IMR-90 (cell line): ENCODE results near the gene SHROOM3. TPM values are rescaled to one million over a fixed set of nuclear protein-coding genes. Genes with fewer than 3 reads are reported as not detected.

Experiments used
- ATAC-seq: fragments of 200-7000 bp; cut with Tn5 transposase; 2 replicates; pipeline ENCODE4 v1.9.1; 2020; ENCODE audit warnings: low read depth, mild to moderate bottlenecking, moderate library complexity
- BruUV-seq: library from RNA; stranded (reverse); fragments of 400-500 nt; replicated peaks from 2 replicates; lab custom pipeline; 2021; lab: Mats Ljungman, UMichigan
- CTCF ChIA-PET: fragments of 300-600 bp; formaldehyde crosslinking; extraction: SDS; loops from one replicate; lab custom pipeline; 2021; ENCODE audit warnings: antibody characterized with exemption; lab: Yijun Ruan, JAX
- POLR2A ChIA-PET: fragments of 300-600 bp; sonication (Branson Sonifier 250); formaldehyde crosslinking; loops from one replicate; lab custom pipeline; 2022; ENCODE audit warnings: antibody characterized with exemption; ENCODE audit not compliant: unreplicated experiment; lab: Charles Lee
- DNase-seq: peaks from one replicate; pipeline ENCODE4 v3.0.0; 2013
- H2AFZ ChIP-seq: replicated peaks from 2 replicates; pipeline ENCODE3; 2013; ENCODE audit warnings: low read length, mild to moderate bottlenecking; ENCODE audit not compliant: poor library complexity
- H2AK5ac ChIP-seq: 2 replicates; pipeline ENCODE4 v1.6.1; 2013; ENCODE audit warnings: low read depth, low read length, inconsistent platforms
- H2AK9ac ChIP-seq: replicated peaks from 2 replicates; pipeline ENCODE3; 2013; ENCODE audit warnings: mild to moderate bottlenecking, low read depth, low read length, moderate library complexity; ENCODE audit not compliant: poor library complexity
- H2BK120ac ChIP-seq: 2 replicates; pipeline ENCODE4 v1.6.1; 2013; ENCODE audit warnings: low read depth, low read length, inconsistent platforms
- H2BK15ac ChIP-seq: 3 replicates; pipeline ENCODE4 v1.6.1; 2013; ENCODE audit warnings: low read depth, low read length, inconsistent platforms
- H2BK20ac ChIP-seq: 2 replicates; pipeline ENCODE4 v1.6.1; 2013; ENCODE audit warnings: low read depth, mild to moderate bottlenecking, inconsistent platforms, low read length, moderate library complexity
- H2BK5ac ChIP-seq: 2 replicates; pipeline ENCODE4 v1.6.1; 2013; ENCODE audit warnings: mild to moderate bottlenecking, low read depth, low read length, inconsistent platforms; ENCODE audit not compliant: poor library complexity, severe bottlenecking
- H3K14ac ChIP-seq: replicated peaks from 2 replicates; pipeline ENCODE4 v1.6.1; 2013; ENCODE audit warnings: low read depth, low read length, inconsistent platforms
- H3K18ac ChIP-seq: 2 replicates; pipeline ENCODE4 v1.6.1; 2013; ENCODE audit warnings: low read depth, low read length, control low read depth
- H3K23ac ChIP-seq: 2 replicates; pipeline ENCODE4 v1.6.1; 2013; ENCODE audit warnings: low read depth, low read length, inconsistent platforms
- H3K27ac ChIP-seq: 2 replicates; pipeline ENCODE4 v1.5.1; 2013; ENCODE audit warnings: mild to moderate bottlenecking, control low read depth, low read length; ENCODE audit not compliant: insufficient read depth
- H3K27me3 ChIP-seq: 2 replicates; pipeline ENCODE4 v1.6.1; 2013; ENCODE audit warnings: low read length; ENCODE audit not compliant: control insufficient read depth, insufficient read depth
- H3K36me3 ChIP-seq: 2 replicates; pipeline ENCODE4 v1.6.1; 2013; ENCODE audit warnings: low read length, mixed read lengths; ENCODE audit not compliant: control insufficient read depth, insufficient read depth
- H3K4ac ChIP-seq: 2 replicates; pipeline ENCODE4 v1.6.1; 2013; ENCODE audit warnings: low read depth, low read length, inconsistent platforms
- H3K4me1 ChIP-seq: 2 replicates; pipeline ENCODE4 v1.6.1; 2013; ENCODE audit warnings: low read length, mixed read lengths; ENCODE audit not compliant: control insufficient read depth, insufficient read depth
- H3K4me2 ChIP-seq: 2 replicates; pipeline ENCODE4 v1.6.1; 2013; ENCODE audit warnings: low read depth, mild to moderate bottlenecking, control low read depth, low read length, moderate library complexity
- H3K4me3 ChIP-seq: 2 replicates; pipeline ENCODE4 v1.5.1; 2013; ENCODE audit warnings: low read depth, mild to moderate bottlenecking, control low read depth, low read length, moderate library complexity; ENCODE audit not compliant: insufficient read depth
- H3K56ac ChIP-seq: 2 replicates; pipeline ENCODE4 v1.6.1; 2013; ENCODE audit warnings: low read length, inconsistent platforms; ENCODE audit not compliant: insufficient read depth; ENCODE audit errors: extremely low read depth
- H3K79me1 ChIP-seq, 2 experiments: 2 replicates each; pipeline ENCODE4 v1.6.1; 2013; ENCODE audit warnings: low read length in 2 of 2, inconsistent platforms in 1 of 2, low read depth in 1 of 2
- H3K9ac ChIP-seq: 2 replicates; pipeline ENCODE4 v1.6.1; 2013; ENCODE audit warnings: low read depth, low read length, control low read depth
- H3K9me1 ChIP-seq: 2 replicates; pipeline ENCODE4 v1.6.1; 2013; ENCODE audit warnings: low read length, inconsistent platforms; ENCODE audit not compliant: insufficient read depth
- H3K9me3 ChIP-seq: 2 replicates; pipeline ENCODE4 v1.6.1; 2013; ENCODE audit warnings: low read length; ENCODE audit not compliant: control insufficient read depth, insufficient read depth
- H4K20me1 ChIP-seq: 2 replicates; pipeline ENCODE4 v1.6.1; 2013; ENCODE audit warnings: low read length, inconsistent platforms; ENCODE audit not compliant: insufficient read depth
- H4K5ac ChIP-seq: 2 replicates; pipeline ENCODE4 v1.6.1; 2013; ENCODE audit warnings: mild to moderate bottlenecking, low read depth, low read length, control low read depth
- H4K8ac ChIP-seq, 2 experiments: 2 replicates each; pipeline ENCODE4 v1.6.1; 2013; ENCODE audit warnings: low read depth in 2 of 2, low read length in 2 of 2, control low read depth in 1 of 2, inconsistent platforms in 1 of 2
- H4K91ac ChIP-seq: 2 replicates; pipeline ENCODE4 v1.6.1; 2013; ENCODE audit warnings: low read depth, low read length, inconsistent platforms; ENCODE audit not compliant: insufficient read depth
- USF2 ChIP-seq: fragments of 150-350 bp; IDR thresholded peaks from 2 replicates; pipeline ENCODE4 v1.6.1; 2017; ENCODE audit warnings: mild to moderate bottlenecking, antibody characterized with exemption, low read length, low read depth
- WGBS, 2 experiments: methylation state at CpG; one replicate each; pipeline versions ENCODE4 v1.1.5 to v1.1.7; 2013; ENCODE audit warnings: missing lambda C conversion rate in 2 of 2; ENCODE audit not compliant: insufficient read length in 1 of 2; ENCODE audit errors: extremely low coverage in 2 of 2; 5-methylcytosine and 5-hydroxymethylcytosine counted together
- dilution Hi-C: fragments of 300-500 bp; cut with HindIII; formaldehyde crosslinking; loops from one replicate; pipeline ENCODE4 v1.14.3; 2018; ENCODE audit warnings: low sequenced_read_pairs; ENCODE audit not compliant: unreplicated experiment
- in situ Hi-C: fragments of 300-500 bp; cut with MboI; formaldehyde crosslinking; loops from 3 replicates; pipeline ENCODE4 v1.14.3; 2019; ENCODE audit warnings: low sequenced_read_pairs, inconsistent platforms, mixed read lengths
- intact Hi-C: fragments of 100-400 bp; cut with micrococcal nuclease; formaldehyde crosslinking; loops from 2 replicates; pipeline ENCODE4 v1.10.0; 2022
- polyA plus RNA-seq, 3 experiments: library from polyadenylated mRNA; depleted of rRNA; stranded (reverse); fragments of >200 nt; gene quantifications; 2 replicates each; pipeline ENCODE4 v1.2.3, GENCODE V29; 2012; ENCODE audit warnings: low replicate concordance in 1 of 3
- total RNA-seq: library from RNA; depleted of rRNA; stranded (reverse); fragments of >200 nt; gene quantifications from 2 replicates; pipeline ENCODE4 v1.2.3, GENCODE V29; 2012

Gene SHROOM3
- total and polyA plus RNA-seq, 2 of the 4 experiments (the other 2 are of a cell fraction) = 10.8 to 19.5 TPM

GRCh38 chr4:76830612-76830963 is 395.6 kb downstream of the SHROOM3 start:
- no peaks in the 10 kb centered on the region for H3K9me3 ChIP-seq
- peaks cover 0 to 22% of the 10 kb centered on the region in 2 experiments; a peak in 2 of 4 replicates for H3K79me1 ChIP-seq
- H2BK15ac ChIP-seq = peak overlapping the region; percentile 96; the same call in 2 of the 3 replicates
- H4K8ac ChIP-seq = peak overlapping the region; percentile 60 to 97
- intact Hi-C loops = no loop called here
- H3K9me1 ChIP-seq = peaks cover 21% of the 10 kb centered on the region
- DNase-seq = no peak
- no TSS peak for BruUV-seq
- peak overlapping the region; percentile 53; the same call in 1 of the 2 replicates for H3K56ac ChIP-seq
- peak overlapping the region; percentile 82 for H2AK5ac ChIP-seq
- H2BK5ac ChIP-seq = peak overlapping the region; percentile 93
- peak overlapping the region; percentile 13 for H3K9ac ChIP-seq
- H3K27ac ChIP-seq = peak overlapping the region; percentile 97
- peak overlapping the region; percentile 99 for H2BK120ac ChIP-seq
- H3K18ac ChIP-seq = peak overlapping the region; percentile 92
- in situ Hi-C loops = no loop called here
- H3K4ac ChIP-seq = peak overlapping the region; percentile 98
- no peak for TF ChIP-seq USF2
- H4K5ac ChIP-seq = peak overlapping the region; percentile 91
- CTCF ChIA-PET = interaction anchor here (1.1 kb wide), 1 partner anchor 15 kb away, joined by 3 read pairs; no protein-coding TSS in a partner anchor
- peak overlapping the region; percentile 98; the same call in 1 of the 2 replicates for H3K23ac ChIP-seq
- peak; percentile 18; the same call in 1 of the 2 replicates for ATAC-seq
- peak overlapping the region; percentile 94 for H4K91ac ChIP-seq
- no peaks in the 10 kb centered on the region for H4K20me1 ChIP-seq
- H3K14ac ChIP-seq = peak overlapping the region; percentile 91
- no peaks in the 10 kb centered on the region for H3K27me3 ChIP-seq
- peak overlapping the region; percentile 63 for H2AK9ac ChIP-seq
- POLR2A ChIA-PET = no interaction called here
- peak overlapping the region; percentile 93 for H2BK20ac ChIP-seq
- peaks cover 15% of the 10 kb centered on the region for H3K4me1 ChIP-seq
- peak overlapping the region; percentile 88 for H2AFZ ChIP-seq
- dilution Hi-C loops = no loop called here
- no peak overlapping the region for H3K4me3 ChIP-seq
- 29% methylated on average over 1 of the region's 4 CpGs; no CpG with 5 or more reads in 1 of the 2 experiments for WGBS, 2 experiments
- peak overlapping the region; percentile 81 for H3K4me2 ChIP-seq
- no peaks in the 10 kb centered on the region for H3K36me3 ChIP-seq
